ENCODE measurements around the gene MAP2K5. TPM values are rescaled to one million over a fixed set of nuclear protein-coding genes. Genes with fewer than 3 reads are reported as not detected.

Gene MAP2K5
- total and polyA plus RNA-seq, 7 donors, result 9.8 to 24.0 (median 16.5) TPM

GRCh38 chr15:67775250-67775649 lies 232.7 kb downstream of the MAP2K5 start:
- Histone ChIP-seq H3K9me3 (no peaks in the 10 kb centered on the region), H3K4me3 (no peak overlapping the region), H3K4me1 (no peaks in the 10 kb centered on the region), H3K36me3 (ENCODE audit: insufficient read depth in 1 of 2, low read depth in 1 of 2) (peaks cover 0 to 7% of the 10 kb centered on the region in 2 donors), H3K27me3 (ENCODE audit: insufficient read depth in 3 of 3, low read length in 2 of 3) (no peaks in the 10 kb centered on the region), H3K27ac (no peak overlapping the region)
- ATAC-seq, result no peak
- no peak for DNase-seq
- no peak for TF ChIP-seq CTCF (IDR thresholded peaks at IDR 0.05)
- intact Hi-C loops (cut with DNase I), result no loop called here
- WGBS, 3 donors, result 80 to 91% (median 84%) methylated on average over 2 of the region's 2 CpGs

GRCh38 chr15:67775998-67776397 lies 233.5 kb downstream of the MAP2K5 start:
- no peaks in the 10 kb centered on the region for H3K9me3 ChIP-seq
- no peak overlapping the region for H3K4me3 ChIP-seq
- intact Hi-C loops (cut with DNase I), result no loop called here
- H3K36me3 ChIP-seq (ENCODE audit: insufficient read depth in 1 of 2, low read depth in 1 of 2), result peaks cover 0 to 7% of the 10 kb centered on the region in 2 donors
- no peak overlapping the region for H3K27ac ChIP-seq
- H3K4me1 ChIP-seq, result no peaks in the 10 kb centered on the region
- ATAC-seq (no peak), DNase-seq (no peak)
- no peak for TF ChIP-seq CTCF (IDR thresholded peaks at IDR 0.05)
- WGBS, 3 donors, result 91 to 98% (median 97%) methylated on average over 3 of the region's 3 CpGs
- H3K27me3 ChIP-seq (ENCODE audit: insufficient read depth in 3 of 3, low read length in 2 of 3), result no peaks in the 10 kb centered on the region

- Histone ChIP-seq H3K27me3 (ENCODE audit: insufficient read depth in 3 of 3, low read length in 2 of 3) (no peaks in the 10 kb centered on the region), H3K36me3 (ENCODE audit: insufficient read depth in 1 of 2, low read depth in 1 of 2) (peaks cover 0 to 7% of the 10 kb centered on the region in 2 donors), H3K4me3 (no peak overlapping the region), H3K27ac (no peak overlapping the region), H3K9me3 (no peaks in the 10 kb centered on the region), H3K4me1 (no peaks in the 10 kb centered on the region)
- DNase-seq, result no peak
- 70 to 76% (median 73%) methylated on average over 3 of the region's 3 CpGs for WGBS, 3 donors
- intact Hi-C loops (cut with DNase I), result no loop called here
- TF ChIP-seq CTCF (IDR thresholded peaks at IDR 0.05), result no peak
- no peak for ATAC-seq
These were observed 234.1 kb downstream of the MAP2K5 start for GRCh38 chr15:67776600-67776999.

- no peaks in the 10 kb centered on the region for H3K4me1 ChIP-seq
- intact Hi-C loops (cut with DNase I), result no loop called here
- ATAC-seq (no peak), DNase-seq (no peak)
- H3K4me3 ChIP-seq, result no peak overlapping the region
- H3K27me3 ChIP-seq (ENCODE audit: insufficient read depth in 3 of 3, low read length in 2 of 3), result no peaks in the 10 kb centered on the region
- no peaks in the 10 kb centered on the region for H3K9me3 ChIP-seq
- 74 to 79% (median 75%) methylated on average over 5 of the region's 5 CpGs for WGBS, 3 donors
- no peak overlapping the region for H3K27ac ChIP-seq
- no peak for TF ChIP-seq CTCF (IDR thresholded peaks at IDR 0.05)
- peaks cover 0 to 7% of the 10 kb centered on the region in 2 donors for H3K36me3 ChIP-seq (ENCODE audit: insufficient read depth in 1 of 2, low read depth in 1 of 2)
These were observed 234.6 kb downstream of the MAP2K5 start for GRCh38 chr15:67777071-67777470.

GRCh38 chr15:67777773-67778172 lies 235.3 kb downstream of the MAP2K5 start:
- intact Hi-C loops (cut with DNase I), result no loop called here
- TF ChIP-seq CTCF (IDR thresholded peaks at IDR 0.05), result no peak
- ATAC-seq, result no peak
- no peaks in the 10 kb centered on the region for H3K9me3 ChIP-seq
- H3K27me3 ChIP-seq (ENCODE audit: insufficient read depth in 3 of 3, low read length in 2 of 3), result no peaks in the 10 kb centered on the region
- no peak overlapping the region for H3K27ac ChIP-seq
- no peak for DNase-seq
- WGBS, 3 donors, result 55 to 59% (median 58%) methylated on average over 2 of the region's 2 CpGs
- no peaks in the 10 kb centered on the region for H3K4me1 ChIP-seq
- no peak overlapping the region for H3K4me3 ChIP-seq
- H3K36me3 ChIP-seq (ENCODE audit: insufficient read depth in 1 of 2, low read depth in 1 of 2), result peaks cover 0 to 7% of the 10 kb centered on the region in 2 donors

Data from psoas muscle (tissue), 8 donors.